DOHH2 (cell line): ENCODE results near the gene UACA.

Source experiments
- H3F3A ChIP-seq: fragments of 200-600 bp; sonication (generic), shearing (Covaris generic); 2 replicates; pipeline ENCODE4 v1.6.0; 2016; ENCODE audit warnings: antibody characterized with exemption, mild to moderate bottlenecking; ENCODE audit not compliant: control insufficient read depth, insufficient read depth
- H3K27ac ChIP-seq: fragments of 200-600 bp; sonication (generic); 2 replicates; pipeline ENCODE4 v1.5.1; 2014; ENCODE audit warnings: low read depth, mild to moderate bottlenecking, low read length, moderate library complexity
- H3K27me3 ChIP-seq: fragments of 200-600 bp; sonication (generic); 2 replicates; pipeline ENCODE4 v1.6.1; 2014; ENCODE audit warnings: mild to moderate bottlenecking, low read length, mixed read lengths; ENCODE audit not compliant: control insufficient read depth
- H3K36me3 ChIP-seq: fragments of 200-600 bp; sonication (generic); 2 replicates; pipeline ENCODE4 v1.6.1; 2014; ENCODE audit warnings: mild to moderate bottlenecking, low read length, moderate library complexity, mixed read lengths; ENCODE audit not compliant: control insufficient read depth
- H3K4me1 ChIP-seq: fragments of 200-600 bp; sonication (generic); 2 replicates; pipeline ENCODE4 v1.6.1; 2014; ENCODE audit warnings: mild to moderate bottlenecking, low read length, mixed read lengths; ENCODE audit not compliant: control insufficient read depth
- H3K4me2 ChIP-seq: fragments of 200-600 bp; sonication (generic); 2 replicates; pipeline ENCODE4 v1.6.0; 2014; ENCODE audit warnings: mild to moderate bottlenecking, low read length, moderate library complexity
- H3K4me3 ChIP-seq: fragments of 200-600 bp; sonication (generic); 2 replicates; pipeline ENCODE4 v1.5.1; 2014; ENCODE audit warnings: mild to moderate bottlenecking, low read length, mixed read lengths
- H3K79me2 ChIP-seq: fragments of 200-600 bp; sonication (generic); 2 replicates; pipeline ENCODE4 v1.6.1; 2014; ENCODE audit warnings: mild to moderate bottlenecking, low read length, mixed read lengths; ENCODE audit not compliant: control insufficient read depth
- H3K9me2 ChIP-seq: fragments of 200-600 bp; sonication (generic); replicated peaks from 2 replicates; pipeline ENCODE4 v1.6.1; 2014; ENCODE audit warnings: mild to moderate bottlenecking, low read length, mixed read lengths; ENCODE audit not compliant: control insufficient read depth
- H3K9me3 ChIP-seq: fragments of 200-600 bp; sonication (generic); 2 replicates; pipeline ENCODE4 v1.6.1; 2014; ENCODE audit warnings: antibody characterized with exemption, low read length, mixed read lengths; ENCODE audit not compliant: control insufficient read depth, insufficient read depth
- H4K20me1 ChIP-seq: fragments of 200-600 bp; sonication (generic); 2 replicates; pipeline ENCODE4 v1.6.0; 2014; ENCODE audit warnings: low read depth, mild to moderate bottlenecking, antibody characterized with exemption, low read length, moderate library complexity; ENCODE audit not compliant: control insufficient read depth, insufficient read depth
- CTCF ChIP-seq: fragments of 200-600 bp; sonication (generic); IDR thresholded peaks from one replicate; pipeline ENCODE4 v1.5.1; 2014; ENCODE audit warnings: antibody characterized with exemption, mild to moderate bottlenecking, low read depth, low read length; ENCODE audit not compliant: poor library complexity, severe bottlenecking
- EZH2phosphoT487 ChIP-seq: fragments of 200-600 bp; sonication (generic); IDR thresholded peaks from 2 replicates; pipeline ENCODE4 v1.6.1; 2017; ENCODE audit warnings: borderline replicate concordance, mild to moderate bottlenecking, antibody characterized with exemption, low read length, moderate library complexity, mixed read lengths

UACA gene

GRCh38 chr15:70729164-70729563 is 34.2 kb downstream of the UACA start:
- TF ChIP-seq CTCF (no peak), EZH2phosphoT487 (no peak)
- H3K27me3 ChIP-seq: no peaks in the 10 kb centered on the region
- H3K4me1 ChIP-seq: no peaks in the 10 kb centered on the region
- no peaks in the 10 kb centered on the region for H3K9me3 ChIP-seq
- no peaks in the 10 kb centered on the region for H3F3A ChIP-seq
- H4K20me1 ChIP-seq: no peaks in the 10 kb centered on the region
- no peak overlapping the region for H3K4me2 ChIP-seq
- H3K9me2 ChIP-seq: no peaks in the 10 kb centered on the region
- H3K79me2 ChIP-seq: no peaks in the 10 kb centered on the region
- no peak overlapping the region for H3K4me3 ChIP-seq
- no peak overlapping the region for H3K27ac ChIP-seq
- H3K36me3 ChIP-seq: no peaks in the 10 kb centered on the region

- Histone ChIP-seq H3K36me3 (no peaks in the 10 kb centered on the region), H3K9me3 (no peaks in the 10 kb centered on the region), H3F3A (no peaks in the 10 kb centered on the region), H3K27ac (no peak overlapping the region), H3K4me2 (no peak overlapping the region), H4K20me1 (no peaks in the 10 kb centered on the region), H3K4me1 (no peaks in the 10 kb centered on the region), H3K9me2 (no peaks in the 10 kb centered on the region), H3K79me2 (no peaks in the 10 kb centered on the region), H3K4me3 (no peak overlapping the region), H3K27me3 (no peaks in the 10 kb centered on the region)
- no peak for TF ChIP-seq CTCF
- no peak for TF ChIP-seq EZH2phosphoT487
Measured at GRCh38 chr15:70726753-70727152, 36.6 kb downstream of the UACA start.

GRCh38 chr15:70723927-70724326 is 39.4 kb downstream of the UACA start:
- H3K9me3 ChIP-seq: no peaks in the 10 kb centered on the region
- no peaks in the 10 kb centered on the region for H3K27me3 ChIP-seq
- H3K36me3 ChIP-seq: no peaks in the 10 kb centered on the region
- no peaks in the 10 kb centered on the region for H4K20me1 ChIP-seq
- H3K4me3 ChIP-seq: no peak overlapping the region
- no peaks in the 10 kb centered on the region for H3K4me1 ChIP-seq
- no peak overlapping the region for H3K4me2 ChIP-seq
- no peaks in the 10 kb centered on the region for H3F3A ChIP-seq
- H3K79me2 ChIP-seq: no peaks in the 10 kb centered on the region
- no peak overlapping the region for H3K27ac ChIP-seq
- TF ChIP-seq EZH2phosphoT487 (no peak), CTCF (no peak)
- H3K9me2 ChIP-seq: no peaks in the 10 kb centered on the region

GRCh38 chr15:70723122-70723422 is 40.3 kb downstream of the UACA start:
- Histone ChIP-seq H3K4me1 (no peaks in the 10 kb centered on the region), H3K27ac (no peak overlapping the region), H3K9me2 (no peaks in the 10 kb centered on the region), H3K79me2 (no peaks in the 10 kb centered on the region), H4K20me1 (no peaks in the 10 kb centered on the region), H3K9me3 (no peaks in the 10 kb centered on the region), H3K4me2 (no peak overlapping the region), H3F3A (no peaks in the 10 kb centered on the region), H3K36me3 (no peaks in the 10 kb centered on the region), H3K4me3 (no peak overlapping the region), H3K27me3 (no peaks in the 10 kb centered on the region)
- TF ChIP-seq CTCF (no peak), EZH2phosphoT487 (no peak)
